DND-41 (cell line): Measurements from ENCODE around the gene MYBPHL.

ENCODE experiments used
- ATAC-seq: fragments of 200-7000 bp; cut with Tn5 transposase; 3 replicates; pipeline ENCODE4 v1.9.1; 2021; ENCODE audit warnings: low read depth; ENCODE audit not compliant: insufficient read depth
- DNase-seq: peaks from one replicate; pipeline ENCODE4 v3.0.0-alpha.2; 2020
- H2AFZ ChIP-seq: 2 replicates; pipeline ENCODE4 v1.6.0; 2012; ENCODE audit warnings: low read depth, low read length
- H3K27ac ChIP-seq: 2 replicates; pipeline ENCODE4 v1.5.1; 2012; ENCODE audit warnings: low read length, inconsistent platforms
- H3K27me3 ChIP-seq: fragments of 200-600 bp; sonication (generic); 2 replicates; pipeline ENCODE4 v1.6.0; 2012; ENCODE audit warnings: low read length, mild to moderate bottlenecking, inconsistent platforms; ENCODE audit not compliant: insufficient read depth, poor library complexity
- H3K36me3 ChIP-seq: 2 replicates; pipeline ENCODE4 v1.5.1; 2012; ENCODE audit warnings: low read length, inconsistent platforms; ENCODE audit not compliant: insufficient read depth
- H3K4me1 ChIP-seq: 2 replicates; pipeline ENCODE4 v1.5.1; 2012; ENCODE audit warnings: mild to moderate bottlenecking, low read length; ENCODE audit not compliant: insufficient read depth
- H3K4me2 ChIP-seq: 2 replicates; pipeline ENCODE4 v1.6.0; 2012; ENCODE audit warnings: mild to moderate bottlenecking, moderate library complexity, low read length, inconsistent platforms; ENCODE audit not compliant: insufficient read depth
- H3K4me3 ChIP-seq, 2 experiments: fragments of 200-600 bp in 1 of 2; shearing (Covaris generic) in 1 of 2; 2 replicates each; pipeline ENCODE4 v1.5.1; 2012 to 2016; ENCODE audit warnings: inconsistent platforms in 2 of 2, low read length in 2 of 2, mild to moderate bottlenecking in 2 of 2, low read depth in 1 of 2, moderate library complexity in 1 of 2
- H3K79me2 ChIP-seq: 2 replicates; pipeline ENCODE4 v1.6.0; 2012; ENCODE audit warnings: low read length, inconsistent platforms; ENCODE audit not compliant: insufficient read depth
- H3K9ac ChIP-seq: 2 replicates; pipeline ENCODE4 v1.6.0; 2012; ENCODE audit warnings: low read depth, mild to moderate bottlenecking, inconsistent platforms, low read length, moderate library complexity
- H3K9me3 ChIP-seq: 2 replicates; pipeline ENCODE4 v1.5.1; 2012; ENCODE audit warnings: low read length, moderate library complexity, mild to moderate bottlenecking, inconsistent platforms; ENCODE audit not compliant: insufficient read depth, severe bottlenecking
- H4K20me1 ChIP-seq: 2 replicates; pipeline ENCODE4 v1.6.0; 2012; ENCODE audit warnings: low read length; ENCODE audit not compliant: insufficient read depth
- EZH2 ChIP-seq: IDR thresholded peaks from 3 replicates; pipeline ENCODE4 v1.6.1; 2012; ENCODE audit warnings: borderline replicate concordance, low read depth, mild to moderate bottlenecking, moderate library complexity, low read length, inconsistent platforms; ENCODE audit not compliant: severe bottlenecking
- TF ChIP-seq, protein P1 (sequence below): IDR thresholded peaks from 2 replicates; pipeline ENCODE4 v1.5.1; 2012; ENCODE audit warnings: borderline replicate concordance, low read length, moderate library complexity, mild to moderate bottlenecking; ENCODE audit not compliant: poor library complexity, severe bottlenecking; ENCODE audit errors: extremely low read depth

Gene MYBPHL

DNA sequence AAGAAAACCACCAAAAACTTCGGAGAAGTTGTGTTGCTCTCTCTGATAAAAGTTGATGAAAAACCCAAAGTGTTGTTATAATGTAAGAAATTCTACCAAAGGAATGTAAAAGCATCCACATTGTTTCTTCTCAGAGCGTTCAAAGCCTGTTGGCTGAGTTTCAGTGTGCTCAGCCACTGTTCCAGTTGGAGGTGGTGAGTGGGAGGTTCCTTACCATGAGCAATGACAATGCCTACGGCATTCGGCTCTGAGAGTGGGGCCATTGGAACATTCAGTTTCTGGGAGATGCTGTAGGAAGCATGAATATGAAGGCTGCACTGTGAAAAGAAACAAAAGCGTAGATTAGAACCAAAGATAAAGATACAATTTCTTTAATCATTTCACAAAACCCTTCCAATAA, 20.5 kb upstream of the MYBPHL start:
- Histone ChIP-seq H3K9ac (no peak overlapping the region), H3K9me3 (peaks cover 7% of the 10 kb centered on the region), H3K27me3 (no peaks in the 10 kb centered on the region), H3K4me1 (no peaks in the 10 kb centered on the region), H2AFZ (no peak overlapping the region), H3K4me3 (no peak overlapping the region), H3K4me2 (no peak overlapping the region), H4K20me1 (no peaks in the 10 kb centered on the region), H3K79me2 (no peaks in the 10 kb centered on the region), H3K36me3 (peaks cover 79% of the 10 kb centered on the region), H3K27ac (no peak overlapping the region)
- TF ChIP-seq, protein P1, sequence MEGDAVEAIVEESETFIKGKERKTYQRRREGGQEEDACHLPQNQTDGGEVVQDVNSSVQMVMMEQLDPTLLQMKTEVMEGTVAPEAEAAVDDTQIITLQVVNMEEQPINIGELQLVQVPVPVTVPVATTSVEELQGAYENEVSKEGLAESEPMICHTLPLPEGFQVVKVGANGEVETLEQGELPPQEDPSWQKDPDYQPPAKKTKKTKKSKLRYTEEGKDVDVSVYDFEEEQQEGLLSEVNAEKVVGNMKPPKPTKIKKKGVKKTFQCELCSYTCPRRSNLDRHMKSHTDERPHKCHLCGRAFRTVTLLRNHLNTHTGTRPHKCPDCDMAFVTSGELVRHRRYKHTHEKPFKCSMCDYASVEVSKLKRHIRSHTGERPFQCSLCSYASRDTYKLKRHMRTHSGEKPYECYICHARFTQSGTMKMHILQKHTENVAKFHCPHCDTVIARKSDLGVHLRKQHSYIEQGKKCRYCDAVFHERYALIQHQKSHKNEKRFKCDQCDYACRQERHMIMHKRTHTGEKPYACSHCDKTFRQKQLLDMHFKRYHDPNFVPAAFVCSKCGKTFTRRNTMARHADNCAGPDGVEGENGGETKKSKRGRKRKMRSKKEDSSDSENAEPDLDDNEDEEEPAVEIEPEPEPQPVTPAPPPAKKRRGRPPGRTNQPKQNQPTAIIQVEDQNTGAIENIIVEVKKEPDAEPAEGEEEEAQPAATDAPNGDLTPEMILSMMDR = no peak
- DNase-seq = no peak
- no peak for ATAC-seq

DNA sequence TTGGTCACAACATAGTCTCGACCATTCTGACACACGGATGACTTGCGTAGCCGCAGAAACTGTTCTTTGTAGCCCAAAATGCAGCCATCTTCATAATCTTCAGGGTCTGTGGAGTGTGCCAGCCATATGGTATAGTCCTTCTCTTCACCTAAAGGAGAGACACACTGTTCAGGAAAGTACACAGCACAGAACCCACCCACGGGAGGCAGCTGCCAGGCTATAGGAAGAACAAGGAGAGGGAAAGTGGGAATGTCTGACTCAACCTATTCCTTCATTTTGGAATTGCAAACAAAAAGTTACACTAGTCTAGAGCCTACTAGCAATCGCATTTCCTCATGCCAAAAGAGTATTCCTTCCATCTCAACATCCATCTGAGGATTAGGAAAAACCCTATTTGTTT, 16.2 kb upstream of the MYBPHL start:
- no peaks in the 10 kb centered on the region for H3K4me1 ChIP-seq
- H3K9ac ChIP-seq = no peak overlapping the region
- no peak overlapping the region for H3K27ac ChIP-seq
- H2AFZ ChIP-seq = no peak overlapping the region
- no peak overlapping the region for H3K4me2 ChIP-seq
- no peak for DNase-seq
- TF ChIP-seq, protein P1 = no peak
- TF ChIP-seq EZH2 = no peak
- no peaks in the 10 kb centered on the region for H3K79me2 ChIP-seq
- no peaks in the 10 kb centered on the region for H4K20me1 ChIP-seq
- H3K27me3 ChIP-seq = no peaks in the 10 kb centered on the region
- no peak overlapping the region for H3K4me3 ChIP-seq
- no peak for ATAC-seq
- peaks cover 86% of the 10 kb centered on the region for H3K36me3 ChIP-seq
- no peaks in the 10 kb centered on the region for H3K9me3 ChIP-seq

DNA sequence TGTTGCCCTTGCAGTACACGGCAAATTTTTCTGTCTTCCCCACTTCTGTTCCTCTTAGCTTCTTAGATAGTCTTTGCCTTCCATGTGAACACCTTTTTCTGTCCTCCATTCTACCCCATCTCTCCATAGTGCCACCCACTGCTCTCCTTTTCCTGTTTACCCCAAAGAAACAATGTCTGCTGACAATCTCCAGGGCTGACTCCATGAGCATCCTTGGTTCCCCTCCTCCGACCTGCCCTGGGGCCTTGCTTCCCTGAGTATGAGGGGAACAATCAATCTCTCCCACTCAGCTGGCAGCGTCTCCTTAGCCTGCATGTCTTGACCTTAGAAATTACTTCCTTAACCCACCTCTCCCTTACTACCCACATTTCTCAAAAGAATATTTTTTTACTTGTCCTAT, 12.3 kb upstream of the MYBPHL start:
- no peak for TF ChIP-seq EZH2
- TF ChIP-seq, protein P1 = no peak
- no peak for ATAC-seq

DNA sequence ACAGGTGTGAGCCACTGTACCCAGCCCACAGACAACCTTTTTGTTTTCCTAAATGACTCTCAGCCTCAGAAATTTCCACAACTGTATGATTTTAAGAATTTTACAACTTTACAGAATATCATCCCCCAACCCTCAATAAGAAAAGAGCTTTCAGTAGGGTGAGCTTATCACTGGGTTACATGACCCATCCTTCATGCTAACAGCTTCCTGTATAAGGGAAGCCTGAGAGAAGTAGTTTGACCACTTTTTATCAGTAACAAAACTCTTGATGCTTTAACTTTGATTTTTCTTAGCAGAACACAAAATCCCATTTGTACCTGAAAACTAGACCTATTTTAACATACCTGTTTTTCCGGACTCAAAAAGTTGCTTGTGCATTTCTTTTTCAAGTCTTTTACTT, 9.7 kb upstream of the MYBPHL start:
- H3K36me3 ChIP-seq = peaks cover 67% of the 10 kb centered on the region
- no peaks in the 10 kb centered on the region for H3K27me3 ChIP-seq
- no peak overlapping the region for H3K9ac ChIP-seq
- DNase-seq (no peak), ATAC-seq (no peak)
- H3K4me2 ChIP-seq = no peak overlapping the region
- TF ChIP-seq, protein P1 = no peak
- no peak for TF ChIP-seq EZH2
- H3K79me2 ChIP-seq = no peaks in the 10 kb centered on the region
- no peak overlapping the region for H2AFZ ChIP-seq
- no peak overlapping the region for H3K27ac ChIP-seq
- no peaks in the 10 kb centered on the region for H4K20me1 ChIP-seq
- no peak overlapping the region for H3K4me3 ChIP-seq
- no peaks in the 10 kb centered on the region for H3K4me1 ChIP-seq
- H3K9me3 ChIP-seq = no peaks in the 10 kb centered on the region

More for the DNA sequence above, 12.3 kb upstream of the MYBPHL start:
- H4K20me1 ChIP-seq = no peaks in the 10 kb centered on the region
- peaks cover 85% of the 10 kb centered on the region for H3K36me3 ChIP-seq
- no peak overlapping the region for H3K27ac ChIP-seq
- H3K9me3 ChIP-seq = no peaks in the 10 kb centered on the region
- no peak overlapping the region for H2AFZ ChIP-seq
- no peak overlapping the region for H3K4me3 ChIP-seq
- H3K27me3 ChIP-seq = no peaks in the 10 kb centered on the region
- no peaks in the 10 kb centered on the region for H3K4me1 ChIP-seq
- no peaks in the 10 kb centered on the region for H3K79me2 ChIP-seq
- DNase-seq = no peak
- no peak overlapping the region for H3K4me2 ChIP-seq
- H3K9ac ChIP-seq = no peak overlapping the region
